Measurements from ENCODE around the gene D2HGDH.

DNA sequence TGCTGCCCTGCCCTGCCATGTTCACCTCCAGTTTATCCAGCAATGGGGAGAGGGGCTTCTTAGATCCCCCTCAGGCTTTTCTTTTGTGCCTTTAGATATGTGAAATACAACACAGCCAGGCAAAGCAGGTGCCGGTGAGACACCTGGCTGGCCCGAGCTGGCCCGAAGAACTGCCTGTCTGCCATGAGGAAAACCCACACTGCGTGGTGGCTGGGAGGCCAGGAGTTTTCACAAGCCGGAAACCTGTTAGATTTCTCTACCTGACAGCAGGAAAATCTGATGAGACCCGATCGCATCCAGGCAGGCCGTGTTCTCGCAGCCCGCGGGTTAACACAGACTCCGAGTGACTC, 36.5 kb downstream of the D2HGDH start:
- TF ChIP-seq JUND (CRISPR knock-in tag; IDR thresholded peaks at IDR 0.05) (no peak), FOXC1 (CRISPR knock-in tag; IDR thresholded peaks at IDR 0.05; ENCODE audit: borderline replicate concordance) (peak; percentile 20; the same call in 1 of the 2 replicates), ZNF260 (CRISPR knock-in tag; IDR thresholded peaks at IDR 0.05; ENCODE audit: borderline replicate concordance, low read depth) (0 out of 2 replicates have a peak, but pooled peaks have one; percentile 12), NPAS2 (CRISPR knock-in tag; IDR thresholded peaks at IDR 0.05; ENCODE audit: borderline replicate concordance) (no peak), POLR2AphosphoS5 (IDR thresholded peaks at IDR 0.05; ENCODE audit: low read depth, low read length) (no peak)
- TF ChIP-seq, protein P1, sequence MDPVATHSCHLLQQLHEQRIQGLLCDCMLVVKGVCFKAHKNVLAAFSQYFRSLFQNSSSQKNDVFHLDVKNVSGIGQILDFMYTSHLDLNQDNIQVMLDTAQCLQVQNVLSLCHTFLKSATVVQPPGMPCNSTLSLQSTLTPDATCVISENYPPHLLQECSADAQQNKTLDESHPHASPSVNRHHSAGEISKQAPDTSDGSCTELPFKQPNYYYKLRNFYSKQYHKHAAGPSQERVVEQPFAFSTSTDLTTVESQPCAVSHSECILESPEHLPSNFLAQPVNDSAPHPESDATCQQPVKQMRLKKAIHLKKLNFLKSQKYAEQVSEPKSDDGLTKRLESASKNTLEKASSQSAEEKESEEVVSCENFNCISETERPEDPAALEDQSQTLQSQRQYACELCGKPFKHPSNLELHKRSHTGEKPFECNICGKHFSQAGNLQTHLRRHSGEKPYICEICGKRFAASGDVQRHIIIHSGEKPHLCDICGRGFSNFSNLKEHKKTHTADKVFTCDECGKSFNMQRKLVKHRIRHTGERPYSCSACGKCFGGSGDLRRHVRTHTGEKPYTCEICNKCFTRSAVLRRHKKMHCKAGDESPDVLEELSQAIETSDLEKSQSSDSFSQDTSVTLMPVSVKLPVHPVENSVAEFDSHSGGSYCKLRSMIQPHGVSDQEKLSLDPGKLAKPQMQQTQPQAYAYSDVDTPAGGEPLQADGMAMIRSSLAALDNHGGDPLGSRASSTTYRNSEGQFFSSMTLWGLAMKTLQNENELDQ (CRISPR knock-in tag; IDR thresholded peaks at IDR 0.05; ENCODE audit: borderline replicate concordance) = no peak
- TF ChIP-seq, protein P2, sequence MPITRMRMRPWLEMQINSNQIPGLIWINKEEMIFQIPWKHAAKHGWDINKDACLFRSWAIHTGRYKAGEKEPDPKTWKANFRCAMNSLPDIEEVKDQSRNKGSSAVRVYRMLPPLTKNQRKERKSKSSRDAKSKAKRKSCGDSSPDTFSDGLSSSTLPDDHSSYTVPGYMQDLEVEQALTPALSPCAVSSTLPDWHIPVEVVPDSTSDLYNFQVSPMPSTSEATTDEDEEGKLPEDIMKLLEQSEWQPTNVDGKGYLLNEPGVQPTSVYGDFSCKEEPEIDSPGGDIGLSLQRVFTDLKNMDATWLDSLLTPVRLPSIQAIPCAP (CRISPR knock-in tag; IDR thresholded peaks at IDR 0.05; ENCODE audit: low read depth) = no peak
- TF ChIP-seq, protein P3, sequence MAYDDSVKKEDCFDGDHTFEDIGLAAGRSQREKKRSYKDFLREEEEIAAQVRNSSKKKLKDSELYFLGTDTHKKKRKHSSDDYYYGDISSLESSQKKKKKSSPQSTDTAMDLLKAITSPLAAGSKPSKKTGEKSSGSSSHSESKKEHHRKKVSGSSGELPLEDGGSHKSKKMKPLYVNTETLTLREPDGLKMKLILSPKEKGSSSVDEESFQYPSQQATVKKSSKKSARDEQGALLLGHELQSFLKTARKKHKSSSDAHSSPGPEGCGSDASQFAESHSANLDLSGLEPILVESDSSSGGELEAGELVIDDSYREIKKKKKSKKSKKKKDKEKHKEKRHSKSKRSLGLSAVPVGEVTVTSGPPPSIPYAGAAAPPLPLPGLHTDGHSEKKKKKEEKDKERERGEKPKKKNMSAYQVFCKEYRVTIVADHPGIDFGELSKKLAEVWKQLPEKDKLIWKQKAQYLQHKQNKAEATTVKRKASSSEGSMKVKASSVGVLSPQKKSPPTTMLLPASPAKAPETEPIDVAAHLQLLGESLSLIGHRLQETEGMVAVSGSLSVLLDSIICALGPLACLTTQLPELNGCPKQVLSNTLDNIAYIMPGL (CRISPR knock-in tag; IDR thresholded peaks at IDR 0.05; ENCODE audit: borderline replicate concordance in 1 of 2, low read depth in 1 of 2) = no peak

Measured in HepG2 (cell line).